Activated CD8-positive, alpha-beta memory T cell treated with anti-CD3 and anti-CD28 coated beads, Interleukin-2, amount 10 ng/mL, durations not matched to agents 7 days and 5 days (primary cell): ENCODE results near the gene RASAL2. TPM values are rescaled to one million over a fixed set of nuclear protein-coding genes. Genes with fewer than 3 reads are reported as not detected.
"Not testable (repeated sequence)": the region's sequence is repeated elsewhere in the genome, so short reads cannot be mapped to it uniquely, and the experiment has no call there.

ENCODE experiments used
- ATAC-seq: fragments of 150-1000 bp; cut with Tn5 transposase; one replicate; pipeline ENCODE4 v1.10.0; 2021; ENCODE audit warnings: moderate library complexity
- CTCF ChIA-PET: fragments of 350-600 bp; sonication (Branson Sonifier 250); formaldehyde crosslinking; loops from one replicate; lab custom pipeline; 2021; ENCODE audit warnings: antibody characterized with exemption; lab: Charles Lee
- DNase-seq: peaks from one replicate; pipeline ENCODE4 v3.0.0-alpha.2; 2020
- H3K27ac Mint-ChIP-seq: one replicate; pipeline ENCODE4 v1.8.0; 2021; ENCODE audit warnings: mild to moderate bottlenecking, mixed read lengths
- H3K27me3 Mint-ChIP-seq: one replicate; pipeline ENCODE4 v1.8.0; 2021; ENCODE audit warnings: mixed read lengths
- H3K36me3 Mint-ChIP-seq: one replicate; pipeline ENCODE4 v1.8.0; 2021; ENCODE audit warnings: mild to moderate bottlenecking, mixed read lengths
- H3K4me1 Mint-ChIP-seq: one replicate; pipeline ENCODE4 v1.8.0; 2021; ENCODE audit warnings: mixed read lengths
- H3K4me3 Mint-ChIP-seq: one replicate; pipeline ENCODE4 v1.8.0; 2021; ENCODE audit warnings: mild to moderate bottlenecking, moderate library complexity, mixed read lengths
- H3K9me3 Mint-ChIP-seq: one replicate; pipeline ENCODE4 v1.8.0; 2022; ENCODE audit warnings: low read depth, mixed read lengths
- total RNA-seq, 2 experiments: library from RNA; stranded (reverse); gene quantifications; one replicate each; pipeline ENCODE4 v1.2.3, GENCODE V29; 2021

Gene RASAL2
- total RNA-seq, 2 experiments from 2014 or later, result not detected

DNA sequence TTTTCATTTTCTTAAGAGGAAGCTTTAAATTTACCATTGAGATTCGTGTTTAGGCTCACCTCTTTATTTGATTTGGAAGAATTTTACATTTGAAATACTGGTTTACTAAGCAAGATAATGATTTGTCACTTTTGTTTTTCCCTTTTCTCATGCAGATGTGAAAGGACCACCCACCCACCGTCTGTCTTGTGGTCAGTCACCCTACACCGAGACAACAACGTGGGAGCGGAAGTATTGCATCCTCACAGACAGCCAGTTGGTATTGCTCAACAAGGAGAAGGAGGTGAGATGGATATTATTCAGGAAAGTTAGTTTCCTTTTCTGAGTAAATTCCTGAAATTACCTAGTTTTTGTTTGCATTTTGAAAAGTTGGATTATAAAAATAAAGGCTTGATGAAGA, 189.5 kb downstream of the RASAL2 start:
- no peak overlapping the region for H3K27ac Mint-ChIP-seq
- no peak for ATAC-seq
- CTCF ChIA-PET, result no interaction called here

DNA sequence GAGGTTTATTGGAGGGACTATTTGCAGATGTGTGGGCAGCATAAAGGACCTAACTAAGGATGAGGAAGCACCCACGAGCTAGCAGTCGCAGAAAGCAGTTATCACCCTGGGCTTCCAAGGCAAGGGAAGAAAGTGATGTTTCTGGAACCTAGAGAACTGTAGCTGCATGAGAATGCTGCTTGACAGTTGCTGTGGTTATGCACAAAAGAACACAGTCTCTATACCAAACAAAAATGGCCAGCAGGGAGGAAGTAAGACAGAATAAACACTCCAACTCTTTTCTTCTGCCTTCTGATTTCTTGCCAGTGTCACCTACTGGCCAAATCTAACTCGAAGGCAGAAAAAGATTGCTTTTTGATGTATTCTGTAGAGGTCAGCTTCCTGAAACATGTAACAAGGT, 190.2 kb downstream of the RASAL2 start:
- Mint-ChIP-seq H3K4me3 (no peak overlapping the region), H3K36me3 (no peaks in the 10 kb centered on the region), H3K9me3 (no peaks in the 10 kb centered on the region), H3K27ac (no peak overlapping the region), H3K4me1 (no peaks in the 10 kb centered on the region), H3K27me3 (no peaks in the 10 kb centered on the region)
- DNase-seq (no peak), ATAC-seq (no peak)
- CTCF ChIA-PET, result no interaction called here

More for the DNA sequence above, 189.5 kb downstream of the RASAL2 start:
- no peaks in the 10 kb centered on the region for H3K36me3 Mint-ChIP-seq
- no peak for DNase-seq
- no peaks in the 10 kb centered on the region for H3K9me3 Mint-ChIP-seq
- no peaks in the 10 kb centered on the region for H3K27me3 Mint-ChIP-seq
- no peak overlapping the region for H3K4me3 Mint-ChIP-seq
- H3K4me1 Mint-ChIP-seq, result no peaks in the 10 kb centered on the region

DNA sequence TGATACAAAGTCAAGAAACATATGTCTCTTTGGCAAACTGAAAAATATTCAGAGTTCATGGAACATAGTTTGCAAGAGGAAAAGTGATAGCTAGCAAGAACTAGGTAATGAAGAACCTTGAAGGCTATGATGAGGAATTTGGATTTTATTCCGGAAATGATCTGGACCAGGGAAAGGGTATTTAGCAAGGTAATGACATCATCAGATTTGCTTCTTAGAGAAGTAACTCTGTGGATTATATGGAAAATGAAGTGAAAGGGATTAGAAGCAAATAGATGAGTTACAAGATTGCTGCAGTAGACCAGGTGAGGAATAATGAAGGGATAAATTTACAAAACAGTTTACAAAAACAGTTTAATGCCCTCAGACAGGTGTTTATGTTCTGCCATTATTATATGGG, 197.3 kb downstream of the RASAL2 start:
- Mint-ChIP-seq H3K4me1 (no peaks in the 10 kb centered on the region), H3K9me3 (no peaks in the 10 kb centered on the region), H3K27me3 (no peaks in the 10 kb centered on the region), H3K27ac (no peak overlapping the region), H3K36me3 (no peaks in the 10 kb centered on the region), H3K4me3 (no peak overlapping the region)
- DNase-seq (no peak), ATAC-seq (no peak)
- CTCF ChIA-PET, result no interaction called here

DNA sequence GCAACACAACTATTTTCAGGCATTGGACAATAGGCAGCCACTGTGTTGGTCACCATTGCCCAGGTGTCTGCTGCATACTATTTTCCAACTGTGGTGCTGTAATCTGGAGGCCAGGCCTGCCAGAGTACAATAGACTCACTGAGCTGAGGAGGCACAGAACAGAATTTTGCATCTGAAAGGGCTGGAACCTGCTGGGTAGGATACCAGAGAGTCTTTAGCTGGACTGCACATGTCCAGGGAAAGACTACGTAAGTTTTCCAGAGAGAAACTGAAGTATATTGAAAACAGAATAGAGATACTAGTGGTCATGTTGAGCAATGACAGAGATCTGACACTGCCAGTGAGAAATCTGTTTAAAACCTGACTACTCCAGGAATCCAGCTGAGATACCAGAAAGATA, 200.8 kb downstream of the RASAL2 start:
- ATAC-seq (no peak), DNase-seq (no peak)
- Mint-ChIP-seq H3K27ac (no peak overlapping the region), H3K9me3 (no peaks in the 10 kb centered on the region), H3K4me3 (no peak overlapping the region), H3K36me3 (no peaks in the 10 kb centered on the region), H3K27me3 (no peaks in the 10 kb centered on the region), H3K4me1 (no peaks in the 10 kb centered on the region)
- CTCF ChIA-PET, result no interaction called here

DNA sequence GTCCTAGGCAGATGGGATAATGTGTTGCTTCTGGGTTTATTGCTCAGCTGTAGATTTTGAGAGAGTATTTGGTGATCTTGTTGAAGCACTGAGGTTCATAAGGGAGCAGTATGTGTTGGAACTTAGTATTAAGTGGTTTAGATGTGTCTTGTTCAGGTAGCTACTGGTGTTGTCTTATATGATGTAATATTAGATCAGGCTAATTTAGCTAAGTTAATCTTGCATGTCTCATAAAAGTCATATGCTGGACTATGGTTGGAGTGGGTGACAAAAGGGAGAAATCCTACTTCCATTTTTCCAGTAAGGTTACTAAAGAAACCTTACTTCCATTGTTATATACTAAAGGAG, 206.4 kb downstream of the RASAL2 start:
- ATAC-seq, result no peak
- Mint-ChIP-seq H3K27ac (no peak overlapping the region), H3K9me3 (no peaks in the 10 kb centered on the region), H3K27me3 (no peaks in the 10 kb centered on the region), H3K36me3 (no peaks in the 10 kb centered on the region), H3K4me3 (no peak overlapping the region), H3K4me1 (no peaks in the 10 kb centered on the region)
- DNase-seq, result no peak
- CTCF ChIA-PET, result interaction anchor here (0.7 to 2.2 kb wide), 7 partner anchors 9 to 327 kb away, joined by 3 to 8 read pairs (median 3); no protein-coding TSS in a partner anchor

GRCh38 chr1:178301141-178301540, 207.2 kb downstream of the RASAL2 start:
- H3K4me3 Mint-ChIP-seq, result no peak overlapping the region
- H3K27ac Mint-ChIP-seq, result no peak overlapping the region
- no peaks in the 10 kb centered on the region for H3K27me3 Mint-ChIP-seq
- no peaks in the 10 kb centered on the region for H3K9me3 Mint-ChIP-seq
- no peaks in the 10 kb centered on the region for H3K36me3 Mint-ChIP-seq
- no peaks in the 10 kb centered on the region for H3K4me1 Mint-ChIP-seq
- DNase-seq (no peak), ATAC-seq (no peak)
- CTCF ChIA-PET, result no interaction called here

GRCh38 chr1:178307264-178307663, 213.4 kb downstream of the RASAL2 start:
- ATAC-seq (no peak), DNase-seq (no peak)
- no peaks in the 10 kb centered on the region for H3K36me3 Mint-ChIP-seq
- H3K4me3 Mint-ChIP-seq, result no peak overlapping the region
- no peaks in the 10 kb centered on the region for H3K9me3 Mint-ChIP-seq
- H3K27ac Mint-ChIP-seq, result no peak overlapping the region
- CTCF ChIA-PET, result no interaction called here
- H3K27me3 Mint-ChIP-seq, result peaks cover 4% of the 10 kb centered on the region
- H3K4me1 Mint-ChIP-seq, result no peaks in the 10 kb centered on the region

DNA sequence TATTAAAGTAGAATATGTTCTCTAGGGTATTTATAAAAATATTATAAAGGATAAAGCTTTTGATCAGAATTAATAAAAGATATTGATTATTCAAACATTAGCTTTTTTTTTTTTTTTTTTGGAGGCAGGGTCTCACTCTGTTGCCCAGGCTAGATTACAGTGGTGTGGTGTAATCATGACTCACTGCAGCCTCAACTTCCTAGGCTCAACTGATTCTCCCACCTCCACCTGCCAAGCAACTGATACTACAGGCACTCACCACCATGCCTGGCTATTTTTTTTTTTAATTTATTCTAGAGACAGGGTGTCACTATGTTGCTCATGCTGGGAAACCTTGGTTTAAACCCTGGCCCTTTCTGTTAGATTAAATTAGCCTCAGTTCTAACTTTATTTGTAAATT, 214.5 kb downstream of the RASAL2 start:
- no peaks in the 10 kb centered on the region for H3K9me3 Mint-ChIP-seq
- H3K27me3 Mint-ChIP-seq, result peaks cover 7% of the 10 kb centered on the region
- H3K27ac Mint-ChIP-seq, result no peak overlapping the region
- CTCF ChIA-PET, result no interaction called here
- DNase-seq, result no peak
- H3K36me3 Mint-ChIP-seq, result no peaks in the 10 kb centered on the region
- H3K4me1 Mint-ChIP-seq, result no peaks in the 10 kb centered on the region
- H3K4me3 Mint-ChIP-seq, result no peak overlapping the region
- ATAC-seq, result no peak

- Mint-ChIP-seq H3K27me3 (peaks cover 7% of the 10 kb centered on the region), H3K27ac (no peak overlapping the region), H3K4me1 (no peaks in the 10 kb centered on the region), H3K9me3 (no peaks in the 10 kb centered on the region), H3K36me3 (no peaks in the 10 kb centered on the region), H3K4me3 (no peak overlapping the region)
- CTCF ChIA-PET, result interaction anchor here (0.5 to 1.9 kb wide), 7 partner anchors 11 to 1133 kb away, joined by 3 to 17 read pairs (median 4); no protein-coding TSS in a partner anchor
- DNase-seq (no peak), ATAC-seq (peak; percentile 39)
Measured at GRCh38 chr1:178310685-178311105, 216.8 kb downstream of the RASAL2 start.

DNA sequence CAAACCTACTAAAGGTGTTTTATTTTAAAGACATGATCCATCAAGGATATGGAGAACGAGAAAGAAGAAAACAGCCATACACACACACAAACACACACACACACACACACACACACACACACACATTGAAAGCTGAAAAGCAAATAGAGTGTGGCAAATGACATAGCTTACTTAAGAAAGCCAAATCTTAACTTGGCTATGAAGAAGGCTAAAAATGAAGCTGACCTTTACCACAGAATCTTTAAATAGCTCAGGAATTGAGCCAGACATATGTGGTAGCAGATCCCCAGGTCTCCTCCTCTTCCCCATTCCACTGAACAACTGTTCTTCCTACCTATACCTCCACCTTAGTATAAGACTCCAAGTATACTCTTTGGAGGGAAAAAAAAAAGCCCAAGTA, 217.3 kb downstream of the RASAL2 start:
- Mint-ChIP-seq H3K27ac (no peak overlapping the region), H3K4me1 (no peaks in the 10 kb centered on the region)
- CTCF ChIA-PET, result interaction anchor here (1.0 to 1.9 kb wide), 4 partner anchors 10 to 221 kb away, joined by 4 to 17 read pairs (median 8); no protein-coding TSS in a partner anchor

DNA sequence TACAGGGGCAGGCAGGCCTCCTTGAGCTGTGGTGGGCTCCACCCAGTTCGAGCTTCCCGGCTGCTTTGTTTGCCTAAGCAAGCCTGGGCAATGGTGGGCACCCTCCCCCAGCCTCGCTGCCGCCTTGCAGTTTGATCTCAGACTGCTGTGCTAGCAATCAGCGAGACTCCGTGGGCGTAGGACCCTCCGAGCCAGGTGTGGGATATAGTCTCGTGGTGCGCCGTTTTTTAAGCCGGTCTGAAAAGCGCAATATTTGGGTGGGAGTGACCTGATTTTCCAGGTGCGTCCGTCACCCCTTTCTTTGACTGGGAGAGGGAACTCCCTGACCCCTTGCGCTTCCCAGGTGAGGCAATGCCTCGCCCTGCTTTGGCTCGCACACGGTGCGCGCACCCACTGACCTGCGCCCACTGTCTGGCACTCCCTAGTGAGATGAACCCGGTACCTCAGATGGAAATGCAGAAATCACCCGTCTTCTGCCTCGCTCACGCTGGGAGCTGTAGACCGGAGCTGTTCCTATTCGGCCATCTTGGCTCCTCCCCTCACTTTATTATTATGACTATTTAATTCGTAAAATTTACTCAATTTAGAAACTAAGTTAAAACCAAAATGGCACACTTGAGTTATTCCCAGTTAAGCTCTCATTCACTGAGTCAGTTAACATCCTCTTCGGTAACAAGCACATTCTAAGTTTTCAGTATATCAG, 226.5 kb downstream of the RASAL2 start:
- H3K27me3 Mint-ChIP-seq, result not testable (repeated sequence)

More for the DNA sequence above, 217.3 kb downstream of the RASAL2 start:
- H3K36me3 Mint-ChIP-seq, result no peaks in the 10 kb centered on the region
- H3K4me3 Mint-ChIP-seq, result no peak overlapping the region
- DNase-seq (no peak), ATAC-seq (no peak)
- peaks cover 7% of the 10 kb centered on the region for H3K27me3 Mint-ChIP-seq
- H3K9me3 Mint-ChIP-seq, result no peaks in the 10 kb centered on the region

GRCh38 chr1:178323067-178323466, 229.2 kb downstream of the RASAL2 start:
- DNase-seq, result no peak
- Mint-ChIP-seq H3K4me3 (no peak overlapping the region), H3K9me3 (peaks cover 1% of the 10 kb centered on the region), H3K4me1 (no peaks in the 10 kb centered on the region), H3K27me3 (no peaks in the 10 kb centered on the region), H3K36me3 (no peaks in the 10 kb centered on the region), H3K27ac (no peak overlapping the region)
- no peak for ATAC-seq
- CTCF ChIA-PET, result no interaction called here

More for the DNA sequence above, 226.5 kb downstream of the RASAL2 start:
- H3K27ac Mint-ChIP-seq, H3K4me3 Mint-ChIP-seq, CTCF ChIA-PET, H3K4me1 Mint-ChIP-seq, H3K9me3 Mint-ChIP-seq, ATAC-seq, H3K36me3 Mint-ChIP-seq, DNase-seq: not testable (repeated sequence)

- CTCF ChIA-PET, result no interaction called here
- H3K4me1 Mint-ChIP-seq, result no peaks in the 10 kb centered on the region
- H3K4me3 Mint-ChIP-seq, result no peak overlapping the region
- no peak overlapping the region for H3K27ac Mint-ChIP-seq
- H3K36me3 Mint-ChIP-seq, result no peaks in the 10 kb centered on the region
- no peak for DNase-seq
- ATAC-seq, result no peak
- no peaks in the 10 kb centered on the region for H3K27me3 Mint-ChIP-seq
- peaks cover 1% of the 10 kb centered on the region for H3K9me3 Mint-ChIP-seq
Measured at GRCh38 chr1:178324003-178324402, 230.1 kb downstream of the RASAL2 start.

GRCh38 chr1:178328728-178329127, 234.8 kb downstream of the RASAL2 start:
- Mint-ChIP-seq H3K4me1 (no peaks in the 10 kb centered on the region), H3K4me3 (no peak overlapping the region), H3K36me3 (no peaks in the 10 kb centered on the region), H3K27me3 (no peaks in the 10 kb centered on the region), H3K27ac (no peak overlapping the region), H3K9me3 (no peaks in the 10 kb centered on the region)
- CTCF ChIA-PET, result no interaction called here
- ATAC-seq, result no peak
- DNase-seq, result no peak
